Measurements from ENCODE around the gene IFNA14.

DNA sequence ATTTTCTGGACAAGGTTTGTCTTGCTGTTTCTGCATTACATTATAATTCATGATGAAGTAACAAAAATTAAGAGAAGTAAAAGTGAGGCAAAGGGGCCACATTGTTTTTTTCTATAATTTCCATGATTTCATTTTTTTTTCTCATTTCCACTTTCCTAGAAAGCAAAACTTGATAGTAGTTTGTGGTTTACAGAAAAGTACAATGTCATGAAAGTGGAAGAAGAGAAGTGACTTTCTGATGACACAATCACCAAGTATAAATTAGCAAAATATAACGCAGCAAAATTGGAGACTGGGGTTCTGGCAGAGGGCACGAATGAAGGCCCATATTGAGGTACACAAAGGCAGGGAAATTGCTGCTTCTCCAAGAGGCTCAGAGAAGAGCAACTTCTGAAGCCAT lies 5.0 kb upstream of the IFNA14 start:
- no peak for TF ChIP-seq POLR2A (IDR thresholded peaks at IDR 0.05)
- TF ChIP-seq, protein P1, sequence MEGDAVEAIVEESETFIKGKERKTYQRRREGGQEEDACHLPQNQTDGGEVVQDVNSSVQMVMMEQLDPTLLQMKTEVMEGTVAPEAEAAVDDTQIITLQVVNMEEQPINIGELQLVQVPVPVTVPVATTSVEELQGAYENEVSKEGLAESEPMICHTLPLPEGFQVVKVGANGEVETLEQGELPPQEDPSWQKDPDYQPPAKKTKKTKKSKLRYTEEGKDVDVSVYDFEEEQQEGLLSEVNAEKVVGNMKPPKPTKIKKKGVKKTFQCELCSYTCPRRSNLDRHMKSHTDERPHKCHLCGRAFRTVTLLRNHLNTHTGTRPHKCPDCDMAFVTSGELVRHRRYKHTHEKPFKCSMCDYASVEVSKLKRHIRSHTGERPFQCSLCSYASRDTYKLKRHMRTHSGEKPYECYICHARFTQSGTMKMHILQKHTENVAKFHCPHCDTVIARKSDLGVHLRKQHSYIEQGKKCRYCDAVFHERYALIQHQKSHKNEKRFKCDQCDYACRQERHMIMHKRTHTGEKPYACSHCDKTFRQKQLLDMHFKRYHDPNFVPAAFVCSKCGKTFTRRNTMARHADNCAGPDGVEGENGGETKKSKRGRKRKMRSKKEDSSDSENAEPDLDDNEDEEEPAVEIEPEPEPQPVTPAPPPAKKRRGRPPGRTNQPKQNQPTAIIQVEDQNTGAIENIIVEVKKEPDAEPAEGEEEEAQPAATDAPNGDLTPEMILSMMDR (IDR thresholded peaks at IDR 0.05): no peak
- no peak for TF ChIP-seq POLR2AphosphoS5 (IDR thresholded peaks at IDR 0.05)
- no peak for TF ChIP-seq EP300 (IDR thresholded peaks at IDR 0.05; ENCODE audit: low read depth)
